PC-9 (cell line): ENCODE measurements around the gene SMAD1.

Experiments
- CTCF ChIP-seq: fragments of 200-600 bp; sonication (generic); conservative IDR thresholded peaks from 2 replicates; pipeline ENCODE4 v1.6.1; 2017; ENCODE audit warnings: mixed run types, antibody characterized with exemption, mild to moderate bottlenecking, moderate library complexity
- EZH2 ChIP-seq: fragments of 200-600 bp; sonication (generic); IDR thresholded peaks from 2 replicates; pipeline ENCODE4 v1.8.0; 2017; ENCODE audit warnings: antibody characterized with exemption, low read depth

DNA sequence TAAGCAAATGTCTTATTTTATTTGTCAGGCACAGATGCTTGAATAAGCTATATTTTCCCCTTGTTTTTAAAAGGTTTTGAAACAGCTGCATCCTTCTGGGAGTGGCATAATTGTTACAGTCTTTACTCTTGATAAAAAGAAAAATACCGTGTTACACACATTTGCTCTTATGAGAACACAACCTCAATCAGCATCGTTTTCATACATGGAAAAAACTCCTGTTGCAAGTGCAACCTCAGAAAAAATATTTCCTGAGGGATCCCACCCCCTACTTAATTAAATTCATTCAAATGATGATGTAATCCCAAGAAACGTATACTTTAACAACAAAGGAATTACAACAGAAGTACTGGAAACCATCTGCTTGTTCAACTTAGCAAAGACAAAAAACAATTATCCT is 58.6 kb downstream of the SMAD1 start:
- TF ChIP-seq CTCF, result no peak
- no peak for TF ChIP-seq EZH2
